ENCODE measurements around the gene MAP4K4.

MAP4K4 gene

GRCh38 chr2:101793277-101793969 is 95.9 kb downstream of the MAP4K4 start:
- no peak for DNase-seq

- DNase-seq: no peak
Measured at GRCh38 chr2:101794141-101794540, 96.6 kb downstream of the MAP4K4 start.

DNA sequence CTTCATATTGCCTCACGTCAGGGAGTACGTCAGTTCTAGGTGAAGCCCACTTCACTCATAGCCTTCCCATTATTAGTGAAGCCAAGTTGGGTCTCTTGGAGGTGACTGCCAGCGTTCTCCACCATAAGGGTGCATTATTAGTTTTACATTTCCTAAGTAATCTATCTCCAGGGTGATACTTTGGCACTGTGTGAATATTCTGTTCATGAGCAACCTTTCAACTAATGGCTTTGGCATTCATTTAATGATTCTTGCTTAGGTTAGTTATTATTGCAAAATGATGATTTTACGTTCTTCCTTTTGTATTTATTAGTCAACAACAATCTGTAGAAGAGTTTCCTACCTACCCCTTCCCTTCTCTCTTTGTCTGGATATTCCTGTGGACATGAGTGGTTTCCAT is 97.5 kb downstream of the MAP4K4 start:
- no peak for DNase-seq

DNA sequence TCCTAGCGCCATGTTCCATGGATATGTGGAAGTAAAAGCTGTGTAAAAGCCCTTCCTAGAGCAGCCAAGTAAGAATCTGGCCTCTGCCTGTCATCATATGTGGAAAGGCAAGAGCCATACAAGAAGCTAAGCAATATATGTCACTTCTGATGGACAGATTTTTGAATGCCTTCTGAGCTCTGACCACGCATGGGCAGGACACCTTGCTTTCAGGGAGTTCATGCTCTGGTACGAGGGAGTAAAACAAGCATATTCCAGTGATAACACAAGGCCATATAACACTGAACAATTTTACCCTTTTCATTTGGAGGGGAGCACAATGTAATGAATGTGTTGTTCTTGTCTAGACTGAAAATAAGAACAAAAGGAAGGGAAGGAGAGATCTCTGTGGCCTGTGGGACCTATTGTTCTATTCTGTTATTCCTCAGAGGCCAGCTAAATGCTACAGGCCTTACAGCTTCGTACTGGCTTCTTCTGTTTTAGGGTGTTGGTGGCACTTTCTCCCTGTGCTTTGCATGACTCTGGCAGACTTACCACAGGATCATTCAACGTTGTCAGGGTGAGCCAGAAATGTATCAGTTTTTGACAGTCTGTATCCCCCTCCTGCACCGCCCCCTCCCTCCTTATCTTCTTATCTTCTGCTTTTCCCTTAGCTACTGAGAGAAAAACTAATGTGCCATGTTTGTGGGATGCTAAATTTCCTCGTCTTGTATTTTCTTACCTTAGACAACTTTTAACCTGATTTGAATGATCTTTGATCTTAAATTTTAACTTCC is 99.5 kb downstream of the MAP4K4 start:
- no peak for DNase-seq

GRCh38 chr2:101801496-101801895 is 104.0 kb downstream of the MAP4K4 start:
- no peak for DNase-seq

DNA sequence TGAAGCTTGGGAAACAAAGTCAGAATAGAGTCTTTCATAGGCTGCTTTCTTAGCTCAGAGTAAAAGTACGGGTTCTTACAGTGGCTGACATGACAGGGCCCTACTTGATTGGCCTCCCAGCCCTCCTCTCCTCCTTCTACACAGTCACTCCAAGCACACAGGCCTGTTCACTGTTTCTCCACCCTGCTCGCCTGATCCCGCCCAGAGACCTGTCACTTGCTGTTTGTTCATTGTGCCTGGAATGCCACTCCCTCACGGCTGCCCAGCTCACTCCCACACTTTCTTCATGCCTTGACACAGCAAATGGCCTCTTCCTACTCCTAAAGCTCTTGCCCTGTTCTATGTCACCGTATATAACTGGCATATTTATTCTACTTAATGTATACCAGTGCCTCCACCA is 104.8 kb downstream of the MAP4K4 start:
- no peak for DNase-seq

GRCh38 chr2:101803128-101803527 is 105.6 kb downstream of the MAP4K4 start:
- no peak for DNase-seq

GRCh38 chr2:101803945-101804696 is 106.6 kb downstream of the MAP4K4 start:
- DNase-seq: no peak

- no peak for DNase-seq
Measured at GRCh38 chr2:101805152-101806088, 107.9 kb downstream of the MAP4K4 start.

- DNase-seq: no peak
Measured at GRCh38 chr2:101806123-101806522, 108.6 kb downstream of the MAP4K4 start.

DNA sequence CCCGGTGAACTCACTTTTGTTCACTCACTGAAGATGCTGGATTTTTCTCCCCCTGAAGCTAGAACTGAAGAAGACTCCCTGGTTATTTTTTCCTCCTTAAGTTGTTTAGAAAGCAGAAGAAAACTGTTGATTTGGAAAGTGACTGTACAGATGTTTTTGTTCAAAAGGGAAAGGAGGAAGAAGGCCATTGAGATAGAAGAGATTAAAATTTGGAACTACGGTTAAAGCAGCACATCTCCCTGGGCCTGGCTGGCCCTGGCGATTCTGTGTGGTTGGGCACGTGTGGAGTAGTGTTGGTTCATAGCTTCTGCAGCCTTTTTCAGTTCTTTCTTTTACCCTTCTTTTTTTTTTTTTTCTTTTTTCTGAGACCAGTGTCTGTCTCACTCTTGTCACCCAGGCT is 109.2 kb downstream of the MAP4K4 start:
- no peak for DNase-seq

GRCh38 chr2:101807242-101807641 is 109.7 kb downstream of the MAP4K4 start:
- DNase-seq: no peak

DNA sequence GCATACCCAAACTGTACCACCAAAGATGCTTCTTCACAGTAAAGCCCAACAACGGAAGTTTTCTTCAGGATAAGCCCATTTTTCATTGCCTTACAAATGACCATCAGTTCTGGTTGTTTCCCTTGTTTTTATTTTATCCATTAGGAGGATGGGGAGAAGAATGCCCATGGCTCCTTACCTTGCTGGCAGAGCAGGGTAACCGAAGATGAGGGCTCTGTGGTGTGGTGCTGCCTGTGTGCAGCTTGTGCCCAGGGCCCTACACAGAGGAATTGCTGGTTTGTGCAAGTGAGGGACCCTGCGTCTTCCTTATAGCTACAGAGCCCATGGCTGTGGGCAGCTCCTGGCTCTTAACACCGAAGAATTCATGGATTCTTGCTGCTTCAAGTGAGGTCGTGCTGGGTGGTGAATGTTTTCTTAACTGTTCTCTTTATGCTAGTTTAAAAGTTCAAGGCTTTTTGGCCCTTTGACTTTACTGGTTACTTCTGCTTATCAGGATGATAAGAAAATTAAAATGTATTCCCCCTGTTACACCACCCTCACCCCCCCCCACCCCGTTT is 110.6 kb downstream of the MAP4K4 start:
- no peak for DNase-seq

GRCh38 chr2:101809698-101810097 is 112.2 kb downstream of the MAP4K4 start:
- DNase-seq: no peak

DNA sequence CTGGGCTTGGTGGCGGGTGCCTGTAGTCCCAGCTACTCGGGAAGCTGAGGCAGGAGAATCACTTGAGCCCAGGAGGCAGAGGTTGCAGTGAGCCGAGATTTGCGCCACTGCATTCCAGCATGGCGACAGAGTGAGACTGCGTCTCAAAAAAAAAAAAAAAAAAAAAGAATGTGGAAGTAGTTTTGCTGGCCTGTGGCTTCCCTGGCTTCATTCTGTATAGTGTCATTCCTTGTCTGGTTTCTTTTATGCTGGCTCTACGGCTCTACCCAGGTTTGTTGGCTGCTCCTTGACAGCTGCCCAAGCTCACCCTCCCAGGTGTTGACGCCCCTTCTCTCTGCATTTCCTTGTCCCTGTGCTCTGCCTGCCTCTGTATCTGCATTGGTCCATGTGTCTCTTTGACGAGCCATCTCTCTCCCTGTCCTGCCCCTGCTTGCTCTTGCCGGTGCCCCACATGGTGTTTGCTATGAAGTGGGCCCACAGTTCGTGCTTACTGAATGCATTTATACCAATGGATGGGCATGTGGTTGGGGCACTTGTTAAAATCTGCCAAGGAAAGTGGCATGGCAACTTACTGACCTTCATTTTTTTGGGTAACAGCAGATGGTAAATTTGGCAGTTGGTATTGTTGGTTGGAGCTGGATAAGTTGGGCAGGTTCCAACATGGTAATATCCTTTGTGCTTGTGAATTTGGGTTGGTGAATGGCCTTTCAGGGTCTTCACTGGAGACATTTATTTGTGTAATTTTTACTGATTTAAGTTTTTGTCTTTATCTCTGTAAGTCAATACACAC is 113.9 kb downstream of the MAP4K4 start:
- DNase-seq: no peak

DNA sequence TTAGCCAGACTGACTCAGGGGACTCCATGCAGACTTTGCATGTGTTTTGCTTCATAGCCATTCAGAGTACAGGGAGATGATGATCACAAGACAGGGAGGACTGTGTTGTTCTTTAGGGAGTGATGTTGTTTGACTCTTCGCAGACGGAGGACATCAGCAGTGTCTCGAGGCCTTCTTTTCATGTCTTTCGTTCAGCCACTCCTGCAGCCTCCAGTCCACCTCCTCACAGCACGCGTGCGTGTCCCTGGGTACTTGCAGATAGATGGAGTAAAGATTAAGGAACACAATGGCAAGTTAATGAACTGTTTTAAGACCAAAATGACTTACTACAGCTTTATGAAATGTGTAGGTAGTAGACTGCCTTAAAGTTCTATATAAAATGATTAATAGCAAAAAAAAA is 114.7 kb downstream of the MAP4K4 start:
- no peak for DNase-seq

DNA sequence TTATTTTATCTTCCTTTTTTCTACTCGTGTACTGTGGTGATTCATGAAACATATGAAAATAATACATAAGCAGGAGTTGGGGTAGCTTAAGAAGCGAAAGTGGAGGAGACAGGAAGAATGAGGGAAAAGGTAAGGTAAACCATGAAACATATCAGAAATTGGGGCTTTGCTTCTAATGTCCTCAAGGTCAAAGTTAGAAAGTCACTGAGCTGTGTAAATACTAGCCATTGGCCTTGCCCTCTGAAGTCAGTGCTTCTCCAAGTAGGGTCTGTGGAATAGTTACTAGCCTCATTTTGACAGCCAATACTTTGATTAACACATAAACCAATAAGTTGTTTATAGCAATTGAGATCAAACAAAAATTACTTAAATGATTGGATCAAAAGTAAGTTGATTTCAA is 117.2 kb downstream of the MAP4K4 start:
- no peak for DNase-seq

DNA sequence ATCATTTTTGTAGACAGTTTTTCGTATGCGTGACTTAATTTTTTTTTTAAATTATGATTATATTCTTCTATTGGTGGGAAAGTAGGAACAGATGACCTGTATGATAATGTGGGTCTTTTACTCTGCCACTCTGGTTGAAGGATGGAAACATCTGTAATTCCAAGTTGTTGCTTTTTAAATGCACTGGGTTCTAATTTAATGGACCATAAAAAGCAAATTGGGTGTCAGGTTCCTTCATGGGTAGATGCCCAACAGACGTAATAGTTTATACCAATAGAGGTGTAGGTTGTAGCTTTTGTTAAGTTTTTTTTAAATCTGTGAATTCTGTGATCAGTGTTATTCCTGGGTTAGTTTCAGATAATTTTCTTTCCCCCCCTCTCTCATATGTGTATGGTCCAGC is 117.6 kb downstream of the MAP4K4 start:
- DNase-seq: no peak

GRCh38 chr2:101815739-101816391 is 118.4 kb downstream of the MAP4K4 start:
- no peak for DNase-seq

DNA sequence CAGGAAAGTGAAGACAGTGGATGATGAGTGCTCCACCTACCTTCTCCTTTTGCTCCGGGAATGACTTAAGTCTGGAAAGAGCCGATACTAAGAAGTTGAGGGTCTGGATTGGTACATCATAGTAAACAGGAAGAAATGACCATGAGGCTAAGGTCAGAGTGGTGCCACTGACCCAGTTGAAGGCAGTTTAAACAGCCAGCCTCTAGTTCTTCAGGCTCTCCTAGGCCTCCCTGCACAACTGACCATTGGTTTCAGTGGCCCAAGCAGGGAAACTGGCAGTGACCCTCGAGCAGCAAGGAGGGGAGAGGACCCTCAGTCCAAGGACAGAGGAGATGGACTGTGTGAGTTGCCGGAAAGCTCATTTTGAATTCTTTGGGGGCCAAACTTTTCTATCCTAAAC is 119.1 kb downstream of the MAP4K4 start:
- no peak for DNase-seq

DNA sequence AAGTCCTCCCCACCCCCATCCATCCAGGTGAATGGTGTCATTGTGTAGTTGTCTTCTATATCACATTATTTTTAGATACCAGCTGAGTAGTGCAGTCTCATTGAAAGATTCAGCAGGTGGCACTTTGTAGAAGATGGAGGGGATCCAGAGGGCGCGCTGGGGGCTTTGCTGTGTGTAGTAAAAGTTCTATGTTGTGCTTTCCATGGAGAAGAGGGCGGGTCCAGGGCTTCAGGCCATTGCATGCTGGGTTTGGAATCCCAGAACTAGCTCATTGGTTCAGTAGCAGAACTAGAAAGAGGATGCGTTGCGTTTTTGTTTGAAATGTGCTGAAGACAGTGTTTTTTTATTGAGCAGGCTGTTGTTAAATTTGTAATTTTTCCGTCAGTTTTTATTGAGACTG is 120.0 kb downstream of the MAP4K4 start:
- no peak for DNase-seq

All from inflammatory macrophage treated with lipopolysaccharide for 1 hour (primary cell).